Lower leg skin (tissue), 3 donors: Measurements from ENCODE around the gene DAPK2.

Experiments used
- POLR2A ChIP-seq, 2 donors: fragments of 450-650 bp; IDR thresholded peaks; one replicate each; pipeline ENCODE4 v1.6.1; 2016 to 2017; ENCODE audit warnings: antibody characterized with exemption in 2 of 2, mild to moderate bottlenecking in 1 of 2, moderate library complexity in 1 of 2
- TF ChIP-seq, protein P1 (sequence below), 3 donors: fragments of 450-650 bp; IDR thresholded peaks; one replicate each; pipeline ENCODE4 v1.5.1; 2016; ENCODE audit warnings: antibody characterized with exemption in 3 of 3, mild to moderate bottlenecking in 3 of 3, moderate library complexity in 2 of 3

GRCh38 chr15:63987796-63988378, 58.4 kb downstream of the DAPK2 start:
- TF ChIP-seq, protein P1, sequence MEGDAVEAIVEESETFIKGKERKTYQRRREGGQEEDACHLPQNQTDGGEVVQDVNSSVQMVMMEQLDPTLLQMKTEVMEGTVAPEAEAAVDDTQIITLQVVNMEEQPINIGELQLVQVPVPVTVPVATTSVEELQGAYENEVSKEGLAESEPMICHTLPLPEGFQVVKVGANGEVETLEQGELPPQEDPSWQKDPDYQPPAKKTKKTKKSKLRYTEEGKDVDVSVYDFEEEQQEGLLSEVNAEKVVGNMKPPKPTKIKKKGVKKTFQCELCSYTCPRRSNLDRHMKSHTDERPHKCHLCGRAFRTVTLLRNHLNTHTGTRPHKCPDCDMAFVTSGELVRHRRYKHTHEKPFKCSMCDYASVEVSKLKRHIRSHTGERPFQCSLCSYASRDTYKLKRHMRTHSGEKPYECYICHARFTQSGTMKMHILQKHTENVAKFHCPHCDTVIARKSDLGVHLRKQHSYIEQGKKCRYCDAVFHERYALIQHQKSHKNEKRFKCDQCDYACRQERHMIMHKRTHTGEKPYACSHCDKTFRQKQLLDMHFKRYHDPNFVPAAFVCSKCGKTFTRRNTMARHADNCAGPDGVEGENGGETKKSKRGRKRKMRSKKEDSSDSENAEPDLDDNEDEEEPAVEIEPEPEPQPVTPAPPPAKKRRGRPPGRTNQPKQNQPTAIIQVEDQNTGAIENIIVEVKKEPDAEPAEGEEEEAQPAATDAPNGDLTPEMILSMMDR (IDR thresholded peaks at IDR 0.05) = no peak
- no peak for TF ChIP-seq POLR2A (IDR thresholded peaks at IDR 0.05)
